Measurements from ENCODE around the gene EPHA3. TPM values are rescaled to one million over a fixed set of nuclear protein-coding genes. Genes with fewer than 3 reads are reported as not detected.

The EPHA3 gene
- total and polyA plus RNA-seq, 2 donors: 13.6 to 158 TPM

DNA sequence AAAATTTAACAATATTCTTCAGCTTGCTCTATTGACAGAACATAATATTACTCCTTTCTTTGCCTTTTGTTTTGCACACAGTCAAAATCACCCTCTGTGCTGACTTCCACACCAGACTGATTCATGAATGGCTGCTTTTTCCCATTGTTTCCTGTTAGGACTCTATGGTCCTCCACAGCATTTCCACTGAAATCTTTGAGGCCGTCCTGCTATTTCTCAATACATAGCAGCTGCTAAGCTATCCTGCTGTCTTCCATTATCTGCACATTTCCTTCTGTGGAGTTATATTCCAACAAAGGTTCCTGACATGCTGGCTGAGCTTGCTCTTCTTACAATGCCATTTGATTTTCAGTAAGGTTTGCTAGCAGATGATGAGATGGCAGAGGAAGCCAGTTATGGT lies 153.3 kb downstream of the EPHA3 start:
- WGBS: 56% methylated on average over 1 of the region's 1 CpG
- no peaks in the 10 kb centered on the region for H3K4me1 ChIP-seq (ENCODE audit: insufficient read depth)
- H3K4me3 ChIP-seq (ENCODE audit: low read depth, low read length): no peak overlapping the region
- DNase-seq (ENCODE audit: extremely low spot score): no peak
- H3K27ac ChIP-seq (ENCODE audit: low read depth): no peak overlapping the region
- H3K36me3 ChIP-seq (ENCODE audit: insufficient read depth): no peaks in the 10 kb centered on the region

DNA sequence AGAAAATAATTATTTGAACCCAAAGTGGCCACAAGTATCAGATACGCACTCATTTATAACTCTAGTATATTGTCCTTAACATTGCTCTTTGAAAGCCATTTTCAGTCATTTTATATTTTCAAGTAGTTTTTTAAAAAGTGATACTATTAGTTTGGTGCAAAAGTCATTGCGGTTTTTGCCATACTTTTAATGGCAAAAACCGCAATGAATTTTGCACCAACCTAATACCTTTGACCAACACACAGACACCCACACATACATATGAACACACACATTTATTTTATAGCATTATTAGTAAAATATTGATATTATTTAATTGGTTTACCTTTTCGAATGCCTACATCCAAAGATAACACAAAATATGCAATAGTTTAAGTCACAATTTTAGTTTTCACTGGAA lies 154.3 kb downstream of the EPHA3 start:
- no peak for DNase-seq (ENCODE audit: extremely low spot score)
- H3K4me3 ChIP-seq (ENCODE audit: low read depth, low read length): no peak overlapping the region
- H3K4me1 ChIP-seq (ENCODE audit: insufficient read depth): no peaks in the 10 kb centered on the region
- WGBS: 95% methylated on average over 4 of the region's 4 CpGs
- no peaks in the 10 kb centered on the region for H3K36me3 ChIP-seq (ENCODE audit: insufficient read depth)
- no peak overlapping the region for H3K27ac ChIP-seq (ENCODE audit: low read depth)

DNA sequence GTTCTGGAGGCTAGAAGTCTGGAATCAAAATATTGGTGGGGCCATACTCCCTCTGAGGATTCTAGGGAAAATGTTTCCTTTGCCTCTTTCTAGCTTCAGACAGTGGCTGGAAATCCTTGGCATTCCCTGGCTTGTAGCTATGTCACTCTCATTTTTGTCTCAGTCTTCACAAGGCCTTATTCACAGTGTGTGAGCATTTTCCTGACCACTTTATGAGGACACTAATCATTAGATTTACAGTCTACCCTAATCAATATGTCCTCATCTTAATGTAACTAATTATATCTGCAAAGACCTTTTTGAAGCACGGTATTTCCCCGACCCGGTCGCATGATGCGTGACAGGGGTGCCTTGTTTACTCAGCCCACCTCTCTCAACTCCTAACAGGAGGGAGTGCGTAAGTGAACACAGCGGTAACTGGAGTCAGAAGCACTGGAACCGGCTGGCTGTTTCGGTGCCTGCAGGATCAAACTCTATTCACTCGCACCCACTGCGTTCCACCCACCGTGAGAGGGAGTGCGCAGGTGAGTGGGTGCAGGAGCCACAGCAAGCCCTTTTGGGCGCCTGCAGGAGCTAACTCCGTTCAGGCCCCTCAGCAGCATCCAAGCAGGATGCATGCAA lies 155.0 kb downstream of the EPHA3 start:
- Histone ChIP-seq H3K4me3 (ENCODE audit: low read depth, low read length) (no peak overlapping the region), H3K36me3 (ENCODE audit: insufficient read depth) (no peaks in the 10 kb centered on the region), H3K4me1 (ENCODE audit: insufficient read depth) (no peaks in the 10 kb centered on the region), H3K27ac (ENCODE audit: low read depth) (no peak overlapping the region)
- DNase-seq (ENCODE audit: extremely low spot score): no peak
- 96% methylated on average over 15 of the region's 15 CpGs for WGBS

DNA sequence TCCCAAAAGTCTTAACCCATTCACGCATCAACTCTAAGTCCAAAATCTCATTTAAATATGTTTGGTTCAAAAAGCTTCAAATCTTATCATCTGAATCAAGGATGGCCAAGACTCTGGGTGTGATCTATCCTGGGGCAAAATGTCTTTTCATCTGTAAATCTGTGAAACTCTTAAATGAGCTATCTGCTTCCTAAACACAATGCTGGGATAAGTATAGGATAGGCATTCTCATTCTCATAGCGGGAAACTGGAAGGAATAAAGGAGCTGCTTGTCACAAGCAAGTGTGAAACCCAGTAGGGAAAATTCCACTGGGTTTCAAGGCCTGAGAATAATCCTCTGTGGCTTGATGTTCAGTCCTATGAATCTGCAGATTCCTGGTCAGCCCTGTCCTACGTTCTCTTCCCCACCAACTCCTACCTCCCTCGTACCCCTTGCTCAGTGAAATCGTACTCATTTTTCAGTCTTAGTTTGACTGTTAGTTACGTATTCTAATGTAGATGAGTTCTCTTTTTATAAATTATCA lies 156.7 kb downstream of the EPHA3 start:
- no peaks in the 10 kb centered on the region for H3K4me1 ChIP-seq (ENCODE audit: insufficient read depth)
- no peaks in the 10 kb centered on the region for H3K36me3 ChIP-seq (ENCODE audit: insufficient read depth)
- no peak for DNase-seq (ENCODE audit: extremely low spot score)
- H3K4me3 ChIP-seq (ENCODE audit: low read depth, low read length): no peak overlapping the region
- H3K27ac ChIP-seq (ENCODE audit: low read depth): no peak overlapping the region
- WGBS: 95% methylated on average over 6 of the region's 6 CpGs

DNA sequence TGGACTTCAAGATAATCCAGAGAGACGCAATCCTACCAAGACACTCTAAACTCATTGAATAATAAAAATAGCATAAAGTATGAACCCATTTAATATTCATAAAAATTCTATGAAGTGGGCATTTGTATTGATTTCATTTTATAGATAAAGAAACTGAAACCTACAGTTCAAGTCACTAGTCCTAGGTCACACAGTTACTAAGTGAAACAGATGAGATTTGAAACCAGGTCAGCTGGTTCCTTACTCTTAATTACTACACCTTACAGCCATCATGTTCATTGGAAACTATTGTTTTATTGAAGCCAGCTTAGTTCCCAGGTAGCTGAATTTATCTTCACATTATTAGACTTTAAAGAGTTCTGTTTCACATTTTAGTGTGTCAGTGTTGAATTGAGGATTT lies 158.7 kb downstream of the EPHA3 start:
- Histone ChIP-seq H3K27ac (ENCODE audit: low read depth) (no peak overlapping the region), H3K4me3 (ENCODE audit: low read depth, low read length) (no peak overlapping the region), H3K4me1 (ENCODE audit: insufficient read depth) (no peaks in the 10 kb centered on the region), H3K36me3 (ENCODE audit: insufficient read depth) (no peaks in the 10 kb centered on the region)
- no peak for DNase-seq (ENCODE audit: extremely low spot score)
- 27% methylated on average over 1 of the region's 1 CpG for WGBS

DNA sequence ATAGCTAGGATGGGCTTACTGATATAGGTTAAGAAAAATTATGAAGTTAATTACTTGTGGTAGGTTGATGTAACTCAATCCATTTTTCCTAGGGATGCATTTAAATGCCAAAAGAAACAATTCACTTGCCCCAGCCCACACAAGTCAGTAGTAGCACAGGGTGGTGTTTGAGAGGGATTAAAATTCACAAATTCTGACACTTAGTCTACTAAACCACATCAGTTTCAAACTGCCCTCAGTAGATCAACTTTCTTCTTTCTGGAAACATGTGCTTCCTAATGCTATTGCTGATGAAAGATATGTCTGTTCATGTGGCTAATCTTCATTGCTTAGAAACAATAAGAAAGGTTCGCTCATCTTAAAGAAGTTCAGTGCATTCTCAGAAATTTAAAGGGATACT lies 160.6 kb downstream of the EPHA3 start:
- DNase-seq (ENCODE audit: extremely low spot score): no peak
- Histone ChIP-seq H3K4me1 (ENCODE audit: insufficient read depth) (no peaks in the 10 kb centered on the region), H3K4me3 (ENCODE audit: low read depth, low read length) (no peak overlapping the region), H3K36me3 (ENCODE audit: insufficient read depth) (no peaks in the 10 kb centered on the region), H3K27ac (ENCODE audit: low read depth) (no peak overlapping the region)
- WGBS: 91% methylated on average over 1 of the region's 1 CpG

DNA sequence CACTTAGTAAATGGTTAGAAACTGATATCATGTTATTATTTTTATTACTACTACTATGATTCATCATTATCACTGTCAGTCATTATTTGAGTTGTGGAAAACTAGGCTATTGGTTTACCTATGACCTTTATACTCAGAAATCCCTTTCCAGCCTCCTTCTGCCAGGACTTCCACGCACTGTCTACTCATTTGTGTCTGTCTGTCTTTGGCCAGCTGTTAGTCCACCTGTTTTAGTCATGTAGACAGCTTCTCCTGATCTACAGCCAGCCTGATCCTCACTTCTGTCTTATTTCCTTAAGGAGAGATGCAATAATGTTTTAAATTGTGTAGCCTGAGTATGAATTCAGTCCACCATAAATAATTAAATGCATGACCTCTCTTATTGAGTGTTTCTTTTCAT lies 162.8 kb downstream of the EPHA3 start:
- WGBS: 72% methylated on average over 1 of the region's 1 CpG
- no peaks in the 10 kb centered on the region for H3K4me1 ChIP-seq (ENCODE audit: insufficient read depth)
- DNase-seq (ENCODE audit: extremely low spot score): no peak
- H3K4me3 ChIP-seq (ENCODE audit: low read depth, low read length): no peak overlapping the region
- no peak overlapping the region for H3K27ac ChIP-seq (ENCODE audit: low read depth)
- H3K36me3 ChIP-seq (ENCODE audit: insufficient read depth): no peaks in the 10 kb centered on the region

DNA sequence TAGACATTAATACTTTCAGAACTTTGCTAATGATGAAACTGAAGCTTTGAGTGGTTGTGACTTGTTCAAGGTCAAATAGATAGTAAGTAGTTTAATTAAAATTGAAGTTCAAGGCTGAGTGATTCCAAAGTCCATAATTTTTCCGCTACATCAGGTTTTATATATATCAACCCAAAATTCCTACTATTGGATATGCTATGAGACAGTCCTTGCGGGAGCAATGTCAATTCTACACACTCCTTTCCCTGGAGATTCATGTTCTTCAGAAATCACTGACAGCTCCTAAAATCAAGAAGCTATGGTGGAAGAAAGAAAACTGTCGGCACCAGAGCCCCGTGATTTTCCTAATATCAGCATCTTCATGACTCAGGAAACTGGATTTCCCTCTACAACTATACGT lies 167.6 kb downstream of the EPHA3 start:
- DNase-seq (ENCODE audit: extremely low spot score): no peak
- 95% methylated on average over 5 of the region's 5 CpGs for WGBS
- no peaks in the 10 kb centered on the region for H3K4me1 ChIP-seq (ENCODE audit: insufficient read depth)
- no peak overlapping the region for H3K27ac ChIP-seq (ENCODE audit: low read depth)
- H3K36me3 ChIP-seq (ENCODE audit: insufficient read depth): no peaks in the 10 kb centered on the region
- no peak overlapping the region for H3K4me3 ChIP-seq (ENCODE audit: low read depth, low read length)

DNA sequence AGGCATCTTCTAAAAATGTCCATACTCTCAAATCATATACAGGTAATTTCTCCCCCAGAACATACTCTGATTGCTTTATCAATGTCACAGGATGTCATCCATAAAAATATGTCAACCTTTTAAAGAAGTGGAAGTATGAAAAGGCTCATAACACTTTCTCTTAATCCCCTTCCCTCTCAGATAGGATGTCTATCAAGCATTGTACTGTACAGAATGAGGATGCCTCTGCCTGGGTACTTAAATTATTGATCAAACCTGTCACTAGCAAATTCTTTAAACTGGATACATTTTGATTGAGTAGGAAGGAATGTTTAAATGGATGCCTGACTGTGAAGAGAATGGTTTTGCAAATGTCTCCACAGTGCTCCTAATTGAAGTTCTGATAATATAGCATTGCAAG lies 168.7 kb downstream of the EPHA3 start:
- H3K4me3 ChIP-seq (ENCODE audit: low read depth, low read length): no peak overlapping the region
- no peaks in the 10 kb centered on the region for H3K36me3 ChIP-seq (ENCODE audit: insufficient read depth)
- DNase-seq (ENCODE audit: extremely low spot score): no peak
- no peak overlapping the region for H3K27ac ChIP-seq (ENCODE audit: low read depth)
- no peaks in the 10 kb centered on the region for H3K4me1 ChIP-seq (ENCODE audit: insufficient read depth)

DNA sequence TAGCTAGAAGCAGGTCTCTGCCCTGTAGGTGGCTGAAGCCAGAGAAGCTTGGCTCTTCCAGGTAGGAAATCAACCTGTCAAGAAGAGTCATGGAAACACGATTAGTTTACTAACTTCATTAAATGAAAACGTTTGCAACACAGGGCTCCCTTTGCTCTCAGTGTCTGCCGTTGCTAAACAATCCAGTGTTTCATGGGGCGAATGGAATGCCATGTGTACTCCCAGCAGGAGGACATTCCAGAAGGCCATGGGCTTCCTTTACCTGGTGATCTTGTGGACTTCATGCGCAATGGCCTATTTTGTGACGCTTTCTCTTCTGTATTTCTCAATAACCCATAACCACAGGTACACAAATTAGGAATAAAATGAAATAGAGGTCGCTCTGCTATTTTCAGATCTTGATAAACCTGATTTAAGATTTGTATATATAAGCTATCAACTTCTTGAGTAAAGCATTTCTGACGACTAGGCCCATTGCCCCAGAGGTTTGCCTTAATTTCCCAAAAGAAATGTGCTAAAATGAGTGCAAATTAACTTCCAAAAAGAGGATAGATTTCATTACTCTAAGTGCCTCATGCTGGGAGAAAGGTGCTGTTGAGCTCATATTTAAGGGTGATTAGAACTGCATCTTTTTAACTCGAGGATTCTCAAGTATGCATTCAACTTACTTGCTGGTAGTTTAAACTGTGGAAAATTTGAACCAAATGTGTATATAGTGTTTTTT lies 171.0 kb downstream of the EPHA3 start:
- 71% methylated on average over 9 of the region's 9 CpGs for WGBS
- DNase-seq (ENCODE audit: extremely low spot score): no peak

DNA sequence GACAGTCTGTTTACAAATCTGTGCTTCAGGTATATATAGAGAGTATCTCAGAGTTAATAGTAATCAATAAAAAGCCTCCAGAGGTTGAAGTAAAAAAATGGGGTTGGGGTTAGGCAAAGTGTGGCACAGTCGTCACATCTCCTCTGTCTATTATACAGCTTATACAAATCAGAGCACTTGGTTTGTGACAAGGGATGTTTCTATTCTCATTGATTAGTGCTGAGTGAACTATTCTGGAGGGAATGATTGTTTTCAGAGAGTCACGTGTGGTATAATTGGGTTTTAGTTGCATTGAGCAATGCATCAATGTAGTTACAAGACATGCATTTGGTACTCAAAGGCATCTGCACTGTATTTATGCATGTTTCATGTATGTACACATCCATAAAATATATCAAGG lies 172.9 kb downstream of the EPHA3 start:
- Histone ChIP-seq H3K4me3 (ENCODE audit: low read depth, low read length) (no peak overlapping the region), H3K36me3 (ENCODE audit: insufficient read depth) (no peaks in the 10 kb centered on the region), H3K27ac (ENCODE audit: low read depth) (no peak overlapping the region), H3K4me1 (ENCODE audit: insufficient read depth) (no peaks in the 10 kb centered on the region)
- DNase-seq (ENCODE audit: extremely low spot score): no peak
- WGBS: 92% methylated on average over 2 of the region's 2 CpGs

More for the DNA sequence above, 171.0 kb downstream of the EPHA3 start:
- H3K36me3 ChIP-seq (ENCODE audit: insufficient read depth): no peaks in the 10 kb centered on the region
- H3K4me3 ChIP-seq (ENCODE audit: low read depth, low read length): no peak overlapping the region
- no peak overlapping the region for H3K27ac ChIP-seq (ENCODE audit: low read depth)
- no peaks in the 10 kb centered on the region for H3K4me1 ChIP-seq (ENCODE audit: insufficient read depth)

DNA sequence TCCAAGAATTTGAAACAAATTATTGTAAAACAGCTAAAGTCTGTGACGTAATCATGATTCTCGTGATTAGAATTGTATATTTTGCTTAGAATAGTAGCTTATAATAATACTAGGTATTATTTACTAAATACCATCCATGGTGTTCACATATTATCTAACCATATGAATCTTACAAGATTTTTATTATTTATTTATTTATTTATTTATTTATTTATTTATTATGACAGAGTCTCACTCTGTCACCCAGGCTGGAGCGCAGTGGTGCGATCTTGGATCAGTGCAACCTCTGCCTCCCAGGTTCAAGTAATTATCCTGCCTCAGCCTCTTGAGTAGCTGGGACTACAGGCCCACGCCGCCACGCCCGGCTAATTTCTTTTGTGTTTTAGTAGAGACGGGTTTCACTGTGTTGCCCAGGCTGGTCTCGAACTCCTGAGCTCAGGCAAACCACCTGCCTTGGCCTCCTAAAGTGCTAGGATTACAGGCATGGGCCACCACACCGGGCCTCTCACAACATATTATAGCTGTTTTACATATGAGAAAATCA lies 173.5 kb downstream of the EPHA3 start:
- H3K4me3 ChIP-seq (ENCODE audit: low read depth, low read length): no peak overlapping the region
- no peak overlapping the region for H3K27ac ChIP-seq (ENCODE audit: low read depth)
- DNase-seq (ENCODE audit: extremely low spot score): no peak
- no peaks in the 10 kb centered on the region for H3K36me3 ChIP-seq (ENCODE audit: insufficient read depth)
- no peaks in the 10 kb centered on the region for H3K4me1 ChIP-seq (ENCODE audit: insufficient read depth)
- WGBS: 97% methylated on average over 11 of the region's 11 CpGs

DNA sequence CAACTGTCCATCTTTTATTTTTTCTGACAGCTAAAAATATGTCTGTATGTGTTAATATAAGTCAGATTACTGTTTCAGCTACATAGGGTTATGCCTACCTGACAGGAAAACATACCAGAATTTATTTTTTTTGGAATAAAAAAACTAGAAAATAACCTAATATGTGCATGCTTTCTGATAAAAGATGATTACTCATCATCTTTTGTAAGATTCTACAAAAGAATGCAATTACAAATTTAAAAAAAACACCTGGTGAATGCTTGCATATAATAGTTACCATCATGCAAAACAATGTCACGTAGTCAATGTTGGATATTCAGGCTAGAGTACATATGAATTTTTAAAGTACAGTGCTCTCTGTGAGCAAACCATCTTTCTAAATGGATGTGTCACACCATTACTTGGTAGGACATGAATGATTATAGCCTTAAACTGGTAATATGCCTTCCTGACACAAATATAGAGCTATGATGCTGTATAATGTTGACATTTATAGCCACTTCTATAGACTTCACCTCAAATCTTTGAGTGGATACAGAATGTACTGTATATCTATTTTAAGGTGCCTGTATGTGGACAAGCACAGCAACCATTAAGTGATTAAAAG lies 180.6 kb downstream of the EPHA3 start:
- Histone ChIP-seq H3K27ac (ENCODE audit: low read depth) (no peak overlapping the region), H3K36me3 (ENCODE audit: insufficient read depth) (no peaks in the 10 kb centered on the region), H3K4me3 (ENCODE audit: low read depth, low read length) (no peak overlapping the region), H3K4me1 (ENCODE audit: insufficient read depth) (no peaks in the 10 kb centered on the region)
- WGBS: 95% methylated on average over 1 of the region's 1 CpG
- no peak for DNase-seq (ENCODE audit: extremely low spot score)

Data from urinary bladder (tissue), 4 donors.